Activated T-cell treated with anti-CD3 and anti-CD28 coated beads, Interleukin-2, amount 50 U/mL, for 24 hours (primary cell): Measurements from ENCODE around the gene CANX.
A peak's percentile ranks its signal among the peaks of the same experiment; 100 is the strongest.
"Not testable (repeated sequence)": the region's sequence is repeated elsewhere in the genome, so short reads cannot be mapped to it uniquely, and the experiment has no call there.

Source experiments
- DNase-seq: peaks from one replicate; pipeline ENCODE4 v3.0.0-alpha.2; 2020
- H3K27ac Mint-ChIP-seq: 2 replicates; pipeline ENCODE4 v1.8.0; 2020; ENCODE audit warnings: mild to moderate bottlenecking, mixed read lengths
- H3K27me3 Mint-ChIP-seq: 2 replicates; pipeline ENCODE4 v1.8.0; 2020; ENCODE audit warnings: mixed read lengths
- H3K36me3 Mint-ChIP-seq: 2 replicates; pipeline ENCODE4 v1.8.0; 2020; ENCODE audit warnings: low read depth, mixed read lengths
- H3K4me1 Mint-ChIP-seq: 2 replicates; pipeline ENCODE4 v1.8.0; 2020; ENCODE audit warnings: low read depth, mixed read lengths
- H3K4me3 Mint-ChIP-seq: 2 replicates; pipeline ENCODE4 v1.8.0; 2020; ENCODE audit warnings: mild to moderate bottlenecking, moderate library complexity, mixed read lengths
- H3K9me3 Mint-ChIP-seq: 2 replicates; pipeline ENCODE4 v1.8.0; 2020; ENCODE audit warnings: mixed read lengths

CANX gene

GRCh38 chr5:179689212-179689611 is 9.6 kb upstream of the CANX start:
- H3K27me3 Mint-ChIP-seq, H3K27ac Mint-ChIP-seq, DNase-seq, H3K36me3 Mint-ChIP-seq, H3K4me1 Mint-ChIP-seq, H3K4me3 Mint-ChIP-seq, H3K9me3 Mint-ChIP-seq: not testable (repeated sequence)

GRCh38 chr5:179694561-179694960 is 4.2 kb upstream of the CANX start:
- Mint-ChIP-seq H3K27me3 (no peaks in the 10 kb centered on the region), H3K27ac (no peak overlapping the region), H3K4me1 (peaks cover 14% of the 10 kb centered on the region), H3K4me3 (no peak overlapping the region), H3K36me3 (peaks cover 16% of the 10 kb centered on the region), H3K9me3 (no peaks in the 10 kb centered on the region)
- DNase-seq = no peak

GRCh38 chr5:179696603-179697002 is 2.2 kb upstream of the CANX start:
- Mint-ChIP-seq H3K4me1 (peaks cover 30% of the 10 kb centered on the region), H3K9me3 (no peaks in the 10 kb centered on the region), H3K27me3 (no peaks in the 10 kb centered on the region), H3K4me3 (no peak overlapping the region), H3K36me3 (peaks cover 36% of the 10 kb centered on the region), H3K27ac (peak overlapping the region; percentile 99)
- no peak for DNase-seq

- no peaks in the 10 kb centered on the region for H3K27me3 Mint-ChIP-seq
- no peaks in the 10 kb centered on the region for H3K9me3 Mint-ChIP-seq
- H3K4me1 Mint-ChIP-seq = peaks cover 32% of the 10 kb centered on the region
- H3K27ac Mint-ChIP-seq = peak overlapping the region; percentile 99
- peak overlapping the region; percentile 98 for H3K4me3 Mint-ChIP-seq
- H3K36me3 Mint-ChIP-seq = peaks cover 41% of the 10 kb centered on the region
- DNase-seq = no peak
Observed at GRCh38 chr5:179697108-179697507, 1.7 kb upstream of the CANX start.

GRCh38 chr5:179697543-179697942 is 1.2 kb upstream of the CANX start:
- peak overlapping the region; percentile 98 for H3K4me3 Mint-ChIP-seq
- not testable (repeated sequence) for DNase-seq, H3K9me3 Mint-ChIP-seq, H3K27me3 Mint-ChIP-seq
- H3K36me3 Mint-ChIP-seq = peaks cover 46% of the 10 kb centered on the region
- H3K4me1 Mint-ChIP-seq = peaks cover 36% of the 10 kb centered on the region
- peak overlapping the region; percentile 99 for H3K27ac Mint-ChIP-seq

- Mint-ChIP-seq H3K27me3 (no peaks in the 10 kb centered on the region), H3K4me3 (peak overlapping the region; percentile 98), H3K4me1 (peaks cover 39% of the 10 kb centered on the region), H3K36me3 (peaks cover 53% of the 10 kb centered on the region), H3K9me3 (no peaks in the 10 kb centered on the region), H3K27ac (peak overlapping the region; percentile 99)
- peak; percentile 99 for DNase-seq
Observed at GRCh38 chr5:179697993-179698934, 503 bp upstream of the CANX start.

GRCh38 chr5:179699616-179700237 is 960 bp downstream of the CANX start:
- Mint-ChIP-seq H3K4me3 (peak overlapping the region; percentile 98), H3K9me3 (no peaks in the 10 kb centered on the region), H3K27ac (peak overlapping the region; percentile 99), H3K27me3 (no peaks in the 10 kb centered on the region), H3K4me1 (peaks cover 48% of the 10 kb centered on the region), H3K36me3 (peaks cover 66% of the 10 kb centered on the region)
- peak; percentile 59 for DNase-seq

- peaks cover 53% of the 10 kb centered on the region for H3K4me1 Mint-ChIP-seq
Observed at GRCh38 chr5:179700401-179700918, 1.7 kb downstream of the CANX start.

GRCh38 chr5:179716286-179716685 is 17.5 kb downstream of the CANX start:
- Mint-ChIP-seq H3K27ac (peak overlapping the region; percentile 73), H3K9me3 (no peaks in the 10 kb centered on the region), H3K4me1 (peaks cover 17% of the 10 kb centered on the region), H3K27me3 (no peaks in the 10 kb centered on the region), H3K4me3 (no peak overlapping the region), H3K36me3 (peaks cover 90% of the 10 kb centered on the region)
- no peak for DNase-seq

More at GRCh38 chr5:179700401-179700918, 1.7 kb downstream of the CANX start:
- Mint-ChIP-seq H3K36me3 (peaks cover 73% of the 10 kb centered on the region), H3K4me3 (peak overlapping the region; percentile 98), H3K9me3 (no peaks in the 10 kb centered on the region), H3K27me3 (no peaks in the 10 kb centered on the region), H3K27ac (peak overlapping the region; percentile 99)
- DNase-seq = no peak

- no peaks in the 10 kb centered on the region for H3K9me3 Mint-ChIP-seq
- peaks cover 93% of the 10 kb centered on the region for H3K36me3 Mint-ChIP-seq
- no peaks in the 10 kb centered on the region for H3K27me3 Mint-ChIP-seq
- H3K27ac Mint-ChIP-seq = no peak overlapping the region
- peaks cover 17% of the 10 kb centered on the region for H3K4me1 Mint-ChIP-seq
- no peak for DNase-seq
- no peak overlapping the region for H3K4me3 Mint-ChIP-seq
Observed at GRCh38 chr5:179720222-179720621, 21.5 kb downstream of the CANX start.

GRCh38 chr5:179724163-179724562 is 25.4 kb downstream of the CANX start:
- H3K4me3 Mint-ChIP-seq = no peak overlapping the region
- no peaks in the 10 kb centered on the region for H3K4me1 Mint-ChIP-seq
- H3K36me3 Mint-ChIP-seq = peaks cover 93% of the 10 kb centered on the region
- peak overlapping the region; percentile 63 for H3K27ac Mint-ChIP-seq
- DNase-seq = no peak
- no peaks in the 10 kb centered on the region for H3K27me3 Mint-ChIP-seq
- H3K9me3 Mint-ChIP-seq = no peaks in the 10 kb centered on the region

- Mint-ChIP-seq H3K27ac (peak overlapping the region; percentile 32), H3K36me3 (peaks cover 98% of the 10 kb centered on the region)
Observed at GRCh38 chr5:179727106-179727505, 28.3 kb downstream of the CANX start.

GRCh38 chr5:179729303-179729702 is 30.5 kb downstream of the CANX start:
- H3K36me3 Mint-ChIP-seq = peaks cover 87% of the 10 kb centered on the region
- H3K4me3 Mint-ChIP-seq = no peak overlapping the region
- H3K27ac Mint-ChIP-seq = peak overlapping the region; percentile 90
- no peak for DNase-seq
- peaks cover 25% of the 10 kb centered on the region for H3K4me1 Mint-ChIP-seq
- H3K9me3 Mint-ChIP-seq = no peaks in the 10 kb centered on the region
- no peaks in the 10 kb centered on the region for H3K27me3 Mint-ChIP-seq

More at GRCh38 chr5:179727106-179727505, 28.3 kb downstream of the CANX start:
- DNase-seq = no peak
- Mint-ChIP-seq H3K4me3 (no peak overlapping the region), H3K9me3 (no peaks in the 10 kb centered on the region), H3K4me1 (peaks cover 20% of the 10 kb centered on the region), H3K27me3 (no peaks in the 10 kb centered on the region)

GRCh38 chr5:179729727-179730126 is 31.0 kb downstream of the CANX start:
- Mint-ChIP-seq H3K4me1 (peaks cover 29% of the 10 kb centered on the region), H3K27me3 (no peaks in the 10 kb centered on the region), H3K36me3 (peaks cover 87% of the 10 kb centered on the region), H3K27ac (peak overlapping the region; percentile 90), H3K9me3 (no peaks in the 10 kb centered on the region), H3K4me3 (no peak overlapping the region)
- no peak for DNase-seq

GRCh38 chr5:179730356-179730755 is 31.6 kb downstream of the CANX start:
- Mint-ChIP-seq H3K4me1 (peaks cover 33% of the 10 kb centered on the region), H3K9me3 (no peaks in the 10 kb centered on the region), H3K4me3 (no peak overlapping the region), H3K27ac (peak overlapping the region; percentile 90), H3K27me3 (no peaks in the 10 kb centered on the region), H3K36me3 (peaks cover 82% of the 10 kb centered on the region)
- DNase-seq = no peak
